ENCODE measurements around the gene ACTN2.
"Not testable (repeated sequence)": the region's sequence is repeated elsewhere in the genome, so short reads cannot be mapped to it uniquely, and the experiment has no call there.

The ACTN2 gene

GRCh38 chr1:236685917-236686814 lies at the start of gene ACTN2:
ACTN2 (plus strand) TSS chr1:236686499; CDS start chr1:236686674, 175 bp downstream.
- DNase-seq (ENCODE audit: low spot score), result no peak

DNA sequence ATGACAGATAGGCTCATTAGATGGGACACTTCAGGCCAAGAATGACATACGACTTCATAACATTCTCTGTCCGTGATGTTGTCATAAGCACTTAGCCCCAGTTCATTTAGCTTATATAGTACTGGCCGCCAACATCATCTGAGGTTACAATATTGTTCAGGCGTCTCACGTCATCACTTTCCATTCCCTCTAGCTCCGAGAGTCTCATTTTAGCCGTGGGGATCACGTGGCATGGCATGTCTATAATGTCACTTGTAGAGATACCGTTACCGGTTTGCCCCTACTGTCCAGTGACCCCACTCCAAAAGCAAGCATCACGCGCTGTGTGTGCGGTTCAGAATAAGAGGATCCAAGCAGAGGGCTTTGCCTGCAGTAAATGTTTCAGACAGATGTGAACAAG lies 47.4 kb upstream of the ACTN2 start:
- no peak for DNase-seq (ENCODE audit: low spot score)

- no peak for DNase-seq (ENCODE audit: low spot score)
Observed at GRCh38 chr1:236639686-236640085, 46.6 kb upstream of the ACTN2 start.

- DNase-seq (ENCODE audit: low spot score), result no peak
Observed at GRCh38 chr1:236642763-236643162, 43.5 kb upstream of the ACTN2 start.

DNA sequence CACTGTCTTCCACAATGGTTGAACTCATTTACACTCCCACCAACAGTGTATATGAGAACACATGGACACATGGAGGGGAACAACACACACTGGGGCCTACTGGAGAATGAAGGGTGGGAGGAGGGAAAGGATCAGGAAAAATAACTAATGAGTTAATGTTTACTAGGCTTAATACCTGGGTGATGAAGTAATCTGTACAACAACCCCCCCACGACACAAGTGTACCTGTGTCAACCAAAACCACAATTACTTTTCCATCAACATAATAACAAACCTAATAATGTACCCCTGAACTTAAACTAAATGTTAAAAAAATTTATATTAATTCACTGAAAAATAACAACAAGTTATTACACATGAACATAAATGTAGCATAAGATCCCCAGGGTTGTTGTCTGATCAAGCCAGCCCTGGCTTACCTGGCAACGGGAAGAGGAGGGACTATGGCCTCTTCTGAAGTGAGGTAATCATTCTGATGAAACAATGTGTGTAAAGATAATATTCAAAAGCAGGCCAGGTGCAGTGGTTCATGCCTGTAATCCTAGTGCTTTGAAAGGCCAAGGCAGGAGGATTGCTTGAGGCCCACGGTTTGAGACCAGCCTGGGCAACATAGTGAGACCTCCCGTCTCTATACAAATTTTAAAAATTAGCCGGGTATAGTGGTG lies 41.2 kb upstream of the ACTN2 start:
- no peak for DNase-seq (ENCODE audit: low spot score)

GRCh38 chr1:236654511-236654910 lies 31.8 kb upstream of the ACTN2 start:
- DNase-seq (ENCODE audit: low spot score), result no peak

DNA sequence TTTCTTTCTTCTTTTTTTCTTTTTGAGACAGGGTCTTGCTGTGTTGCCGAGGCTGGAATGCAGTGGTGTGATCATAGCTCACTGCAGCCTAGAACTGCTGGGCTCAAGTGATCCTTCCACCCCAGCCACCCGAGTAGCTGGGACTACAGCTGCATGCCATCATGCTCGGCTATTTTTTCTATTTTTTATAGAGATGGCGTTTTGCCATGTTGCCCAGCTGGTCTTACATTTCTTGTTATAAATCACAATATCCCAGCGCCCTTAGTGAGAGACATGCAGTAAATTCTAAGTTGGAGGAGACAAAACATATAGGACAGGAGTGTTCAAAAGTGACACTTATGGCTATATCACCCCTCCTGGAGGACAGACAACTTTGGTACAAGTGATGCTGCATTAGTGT lies 31.3 kb upstream of the ACTN2 start:
- no peak for DNase-seq (ENCODE audit: low spot score)

DNA sequence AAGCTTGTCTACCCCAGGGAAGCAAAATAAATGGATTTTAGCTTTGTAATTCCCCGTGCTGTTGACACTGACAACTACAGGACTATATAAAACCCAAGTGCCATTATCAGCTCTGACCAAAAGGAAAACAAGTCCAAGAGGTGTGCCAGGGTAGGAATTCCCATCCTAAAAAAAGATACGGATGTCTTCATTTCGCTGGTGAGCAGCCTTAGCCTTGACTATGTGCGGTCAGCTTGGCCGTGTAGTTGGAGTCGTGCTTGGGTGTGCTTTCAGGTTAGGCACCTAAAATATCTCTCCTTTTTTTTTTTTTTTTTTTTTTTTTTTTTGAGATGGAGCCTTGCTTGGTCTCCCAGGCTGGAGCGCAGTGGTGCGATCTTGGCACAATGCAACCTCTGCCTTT lies 28.9 kb upstream of the ACTN2 start:
- no peak for DNase-seq (ENCODE audit: low spot score)

DNA sequence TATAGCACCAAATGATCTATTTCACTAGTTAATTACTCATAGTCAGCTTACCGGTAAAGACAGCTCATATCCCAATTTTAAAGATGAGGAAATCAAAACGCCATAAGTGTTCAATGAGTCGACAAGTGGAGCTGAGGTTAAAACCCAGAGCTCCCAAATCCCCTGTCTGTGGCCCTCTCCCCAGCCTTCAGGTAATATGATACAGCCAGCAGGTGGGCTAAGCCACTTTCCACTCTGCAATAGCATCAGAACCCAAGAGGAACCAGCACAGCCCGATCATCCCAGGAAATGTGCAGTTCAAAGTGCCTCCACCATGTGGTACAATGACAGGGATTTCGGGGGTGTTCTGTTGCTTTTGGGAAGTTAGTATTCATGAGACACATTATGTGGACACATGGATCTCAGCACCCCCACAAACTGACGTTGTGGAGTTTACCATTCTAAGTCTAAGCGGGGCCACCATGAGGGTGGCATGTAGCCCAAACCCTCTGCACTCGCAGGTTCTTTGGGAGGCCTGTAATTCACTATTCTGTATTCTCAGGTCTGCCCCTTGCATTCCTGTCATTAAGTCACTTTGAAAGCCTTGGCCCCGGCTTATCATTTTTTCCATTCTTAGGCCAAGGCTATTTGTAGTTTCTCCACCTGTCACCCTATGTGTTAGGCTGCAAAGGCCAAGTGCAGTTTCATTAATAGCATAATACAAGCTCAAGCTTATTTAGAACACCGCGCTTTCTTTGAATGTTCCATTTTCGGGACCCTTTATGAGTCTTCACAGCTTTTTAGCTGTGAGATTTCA lies 26.3 kb upstream of the ACTN2 start:
- DNase-seq (ENCODE audit: low spot score), result no peak

- DNase-seq (ENCODE audit: low spot score), result no peak
Observed at GRCh38 chr1:236663934-236664333, 22.4 kb upstream of the ACTN2 start.

- DNase-seq (ENCODE audit: low spot score), result not testable (repeated sequence)
Observed at GRCh38 chr1:236668909-236669308, 17.4 kb upstream of the ACTN2 start.

GRCh38 chr1:236670060-236670459 lies 16.2 kb upstream of the ACTN2 start:
- no peak for DNase-seq (ENCODE audit: low spot score)

DNA sequence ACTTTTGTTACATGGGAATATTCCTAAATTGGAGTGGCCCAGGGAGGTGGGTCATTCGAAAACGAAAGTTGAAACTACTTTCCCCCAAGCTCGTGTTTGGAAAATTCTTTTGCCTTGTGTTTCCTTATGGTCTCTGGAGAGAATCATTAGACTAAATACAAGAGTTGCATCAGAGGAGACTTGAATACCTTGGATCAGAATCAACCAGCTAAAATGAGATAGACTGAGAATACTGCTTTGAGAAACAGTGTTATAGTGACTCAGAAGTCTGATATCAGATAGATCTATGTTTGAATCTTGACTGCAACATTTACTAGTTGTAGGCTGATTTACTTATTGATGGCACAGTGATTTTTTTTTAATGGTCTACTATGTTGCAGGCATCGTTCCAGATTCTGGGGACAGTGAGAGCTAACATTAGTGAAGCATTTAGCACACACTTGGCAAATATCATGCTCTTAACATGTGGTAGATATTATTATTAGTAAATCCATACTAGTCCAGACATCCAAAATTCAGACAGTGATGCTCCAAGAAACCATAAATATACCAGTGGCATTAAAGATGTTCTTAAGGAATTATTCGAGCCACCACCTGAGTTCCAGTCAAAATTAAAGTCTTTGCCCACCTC lies 12.9 kb upstream of the ACTN2 start:
- DNase-seq (ENCODE audit: low spot score), result no peak

DNA sequence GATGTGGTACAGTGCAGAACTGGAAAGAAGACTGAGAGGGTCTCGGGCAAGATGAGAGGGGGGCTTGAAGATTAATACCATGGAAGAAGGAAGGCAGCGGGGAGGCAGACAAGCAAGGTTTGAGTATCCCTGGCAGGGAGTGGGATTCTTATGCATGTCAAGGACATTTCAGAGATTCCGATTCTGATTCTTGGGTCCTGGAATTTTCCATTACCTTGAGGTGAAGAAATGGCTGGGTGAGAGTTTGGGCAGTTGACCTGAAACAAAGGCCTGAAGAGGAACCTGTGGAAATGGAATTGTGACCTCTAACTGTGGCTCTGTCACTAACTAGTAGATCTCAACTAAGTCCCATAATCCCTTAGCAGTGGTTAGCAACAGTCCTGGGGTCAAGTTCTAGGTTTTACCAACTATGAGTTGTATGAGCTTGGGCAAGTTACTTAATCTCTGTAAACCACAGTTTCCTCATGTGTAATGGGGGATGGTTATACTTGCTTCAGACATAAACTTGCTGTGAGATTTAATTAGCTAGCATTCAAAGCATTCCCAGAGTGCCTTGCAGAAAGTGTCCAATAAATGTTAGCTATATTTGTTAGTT lies 8.6 kb upstream of the ACTN2 start:
- no peak for DNase-seq (ENCODE audit: low spot score)

- no peak for DNase-seq (ENCODE audit: low spot score)
Observed at GRCh38 chr1:236681219-236681618, 5.1 kb upstream of the ACTN2 start.

DNA sequence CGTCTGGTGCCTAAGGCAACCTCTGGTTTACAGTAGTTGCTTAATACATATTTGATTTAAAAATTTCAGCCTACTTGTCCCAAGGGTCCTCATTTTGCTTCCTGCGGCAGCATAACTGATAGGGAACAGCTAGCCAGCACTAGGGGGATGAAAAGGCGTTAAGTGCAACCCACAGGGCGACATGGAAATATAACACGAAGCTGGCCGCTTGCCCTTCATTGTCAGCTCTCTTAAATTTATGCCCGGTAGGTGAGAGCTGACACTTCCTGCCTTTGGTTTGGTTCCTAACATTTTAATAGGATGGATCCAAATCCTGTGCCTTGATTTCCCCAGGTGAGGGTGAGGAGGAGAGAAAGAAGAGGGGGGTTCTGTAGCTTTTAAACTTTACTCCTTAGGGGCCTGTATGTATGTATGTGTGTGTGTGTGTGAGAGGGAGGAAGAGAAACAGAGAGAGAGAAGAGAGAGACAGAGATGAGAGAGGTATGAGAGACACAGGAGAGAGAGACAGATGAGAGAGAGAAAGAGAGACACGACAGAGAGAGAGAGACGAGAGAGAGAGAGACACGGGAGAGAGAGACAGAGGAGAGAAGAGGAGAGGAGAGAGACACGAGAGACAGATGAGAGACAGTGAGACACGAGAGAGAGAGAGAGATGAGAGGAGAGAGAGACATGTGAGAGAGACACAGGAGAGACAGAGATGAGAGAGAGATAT lies 938 bp upstream of the ACTN2 start:
- DNase-seq (ENCODE audit: low spot score), result no peak

GRCh38 chr1:236686815-236687160 lies 489 bp downstream of the ACTN2 start:
- no peak for DNase-seq (ENCODE audit: low spot score)

DNA sequence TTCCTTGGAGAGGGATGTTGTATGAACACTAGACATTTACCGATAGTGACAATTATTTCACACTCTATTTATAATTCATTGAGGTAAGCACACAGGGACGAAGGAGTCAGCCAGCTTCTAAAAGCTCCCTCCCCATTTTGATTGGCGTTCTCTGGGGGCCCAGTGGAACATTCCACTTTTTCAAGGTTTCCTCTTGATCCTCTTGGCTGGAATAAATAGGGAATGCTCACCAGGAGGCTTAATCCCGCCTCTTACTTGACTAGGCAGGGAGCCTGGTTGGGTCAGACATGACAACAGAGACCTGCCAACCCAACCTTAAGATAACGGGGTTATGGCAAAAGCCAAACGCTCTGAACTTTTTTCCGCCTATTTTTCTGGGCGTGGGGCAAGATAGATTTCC lies 974 bp downstream of the ACTN2 start:
- peak; percentile 47 for DNase-seq (ENCODE audit: low spot score)

GRCh38 chr1:236688705-236689104 lies 2.4 kb downstream of the ACTN2 start:
- no peak for DNase-seq (ENCODE audit: low spot score)

GRCh38 chr1:236689713-236690569 lies 3.6 kb downstream of the ACTN2 start:
- DNase-seq (ENCODE audit: low spot score), result no peak
